Measurements from ENCODE around the gene LAMC3.

The LAMC3 gene

GRCh38 chr9:131008086-131008485 is 888 bp upstream of the LAMC3 start:
- ChIA-PET CTCF (interaction anchor here (1.3 kb wide), 1 partner anchor 14 kb away, joined by 3 read pairs; no protein-coding TSS in a partner anchor), POLR2A (interaction anchor here (0.7 kb wide), 1 partner anchor 894 kb away, joined by 3 read pairs; no protein-coding TSS in a partner anchor)
- no peak for TF ChIP-seq CTCF (IDR thresholded peaks at IDR 0.05; ENCODE audit: control extremely low read depth, extremely low read depth, low read depth, missing control alignments)
- no peak for DNase-seq (ENCODE audit: extremely low spot score)

GRCh38 chr9:131008563-131008908 is 438 bp upstream of the LAMC3 start:
- no peak for DNase-seq (ENCODE audit: extremely low spot score)
- no peak for TF ChIP-seq CTCF (IDR thresholded peaks at IDR 0.05; ENCODE audit: control extremely low read depth, extremely low read depth, low read depth, missing control alignments)
- CTCF ChIA-PET, result no interaction called here
- POLR2A ChIA-PET, result interaction anchor here (0.7 kb wide), 1 partner anchor 895 kb away, joined by 3 read pairs; no protein-coding TSS in a partner anchor

GRCh38 chr9:131010482-131011273 is 1.7 kb downstream of the LAMC3 start:
- no peak for TF ChIP-seq CTCF (IDR thresholded peaks at IDR 0.05; ENCODE audit: control extremely low read depth, extremely low read depth, low read depth, missing control alignments)
- ChIA-PET POLR2A (no interaction called here), CTCF (interaction anchor here (2.8 kb wide), 1 partner anchor 36 kb away, joined by 8 read pairs; no protein-coding TSS in a partner anchor)
- no peak for DNase-seq (ENCODE audit: extremely low spot score)

- POLR2A ChIA-PET, result no interaction called here
- no peak for TF ChIP-seq CTCF (IDR thresholded peaks at IDR 0.05; ENCODE audit: control extremely low read depth, extremely low read depth, low read depth, missing control alignments)
- CTCF ChIA-PET, result interaction anchor here (2.8 kb wide), 1 partner anchor 35 kb away, joined by 8 read pairs; no protein-coding TSS in a partner anchor
- no peak for DNase-seq (ENCODE audit: extremely low spot score)
Observed at GRCh38 chr9:131011274-131012022, 2.5 kb downstream of the LAMC3 start.

GRCh38 chr9:131012023-131012334 is 3.0 kb downstream of the LAMC3 start:
- DNase-seq (ENCODE audit: extremely low spot score), result no peak
- CTCF ChIA-PET, result interaction anchor here (2.8 kb wide), 1 partner anchor 35 kb away, joined by 8 read pairs; no protein-coding TSS in a partner anchor
- TF ChIP-seq CTCF (IDR thresholded peaks at IDR 0.05; ENCODE audit: control extremely low read depth, extremely low read depth, low read depth, missing control alignments), result no peak
- POLR2A ChIA-PET, result no interaction called here

- no peak for TF ChIP-seq CTCF (IDR thresholded peaks at IDR 0.05; ENCODE audit: control extremely low read depth, extremely low read depth, low read depth, missing control alignments)
- ChIA-PET POLR2A (no interaction called here), CTCF (no interaction called here)
- no peak for DNase-seq (ENCODE audit: extremely low spot score)
Observed at GRCh38 chr9:131012396-131012917, 3.5 kb downstream of the LAMC3 start.
